Subcutaneous adipose tissue (tissue), 4 donors: ENCODE results near the gene NBL1. TPM values are rescaled to one million over a fixed set of nuclear protein-coding genes. Genes with fewer than 3 reads are reported as not detected.

Experiments
- total RNA-seq, 4 donors: library from RNA; depleted of rRNA; stranded (reverse); fragments of >200 nt; gene quantifications; one replicate each; pipeline ENCODE4 v1.1.0, GENCODE V29; 2016
- TF ChIP-seq, protein P1 (sequence below): fragments of 450-650 bp; IDR thresholded peaks from one replicate; pipeline ENCODE4 v1.5.1; 2016; ENCODE audit warnings: low read depth, mild to moderate bottlenecking, control low read depth, antibody characterized with exemption, moderate library complexity

The NBL1 gene
- total RNA-seq, 4 donors from 2014 or later: 16.3 to 80.6 (median 51.2) TPM

DNA sequence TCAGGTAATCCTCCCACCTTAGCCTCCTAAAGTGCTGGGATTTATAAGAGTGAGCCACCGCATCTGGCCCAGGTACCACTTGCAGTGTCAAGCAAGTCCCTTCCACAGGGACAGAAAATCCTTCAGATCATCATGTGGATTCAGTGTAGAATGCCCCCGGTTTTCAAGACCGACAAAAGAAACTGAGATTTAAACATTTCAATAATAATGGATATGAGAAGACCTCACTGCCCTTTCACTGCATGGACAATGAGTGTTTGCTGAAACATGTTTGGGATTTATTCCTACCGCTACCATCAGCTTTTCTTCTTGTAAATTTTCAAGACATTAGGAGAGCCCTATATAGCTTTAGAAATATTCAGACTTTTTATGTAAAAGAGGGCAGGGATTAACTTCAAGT, 62.0 kb downstream of the NBL1 start:
- TF ChIP-seq, protein P1, sequence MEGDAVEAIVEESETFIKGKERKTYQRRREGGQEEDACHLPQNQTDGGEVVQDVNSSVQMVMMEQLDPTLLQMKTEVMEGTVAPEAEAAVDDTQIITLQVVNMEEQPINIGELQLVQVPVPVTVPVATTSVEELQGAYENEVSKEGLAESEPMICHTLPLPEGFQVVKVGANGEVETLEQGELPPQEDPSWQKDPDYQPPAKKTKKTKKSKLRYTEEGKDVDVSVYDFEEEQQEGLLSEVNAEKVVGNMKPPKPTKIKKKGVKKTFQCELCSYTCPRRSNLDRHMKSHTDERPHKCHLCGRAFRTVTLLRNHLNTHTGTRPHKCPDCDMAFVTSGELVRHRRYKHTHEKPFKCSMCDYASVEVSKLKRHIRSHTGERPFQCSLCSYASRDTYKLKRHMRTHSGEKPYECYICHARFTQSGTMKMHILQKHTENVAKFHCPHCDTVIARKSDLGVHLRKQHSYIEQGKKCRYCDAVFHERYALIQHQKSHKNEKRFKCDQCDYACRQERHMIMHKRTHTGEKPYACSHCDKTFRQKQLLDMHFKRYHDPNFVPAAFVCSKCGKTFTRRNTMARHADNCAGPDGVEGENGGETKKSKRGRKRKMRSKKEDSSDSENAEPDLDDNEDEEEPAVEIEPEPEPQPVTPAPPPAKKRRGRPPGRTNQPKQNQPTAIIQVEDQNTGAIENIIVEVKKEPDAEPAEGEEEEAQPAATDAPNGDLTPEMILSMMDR: no peak

Other genes starting within 250 kb of the NBL1 start
- 100 to 1,000 TPM in 3 of 4 donors, 10 to 100 TPM in 1; 84.2 to 119 (median 102) TPM for gene CAPZB, start 158.8 kb upstream of the NBL1 start, total RNA-seq
- not detected for gene HTR6, start 20.6 kb downstream of the NBL1 start, total RNA-seq
- 10 to 100 TPM; 22.5 to 26.2 (median 23.8) TPM for gene TMCO4, start 155.6 kb downstream of the NBL1 start, total RNA-seq
- not detected for gene RNF186, start 171.0 kb downstream of the NBL1 start, total RNA-seq
- gene OTUD3, start 238.1 kb downstream of the NBL1 start, total RNA-seq: 1 to 10 TPM; 3.9 to 7.3 (median 5.9) TPM